Pancreas (tissue), 10 donors: ENCODE measurements around the gene CTTNBP2. TPM values are rescaled to one million over a fixed set of nuclear protein-coding genes. Genes with fewer than 3 reads are reported as not detected.

Source experiments
- ATAC-seq, 4 donors: fragments of 200-7000 bp; cut with Tn5 transposase; one replicate each; pipeline versions ENCODE4 v1.8.0 to v1.9.1; 2020; ENCODE audit warnings: mild to moderate bottlenecking in 4 of 4, moderate library complexity in 4 of 4
- DNase-seq, 6 donors: peaks; one replicate each; pipeline ENCODE4 v3.0.0-alpha.2; 2020
- FAIRE-seq: peaks from 2 replicates; lab custom pipeline; 2012; peaks lifted over from hg19 to GRCh38; lab: Jason Lieb, UNC
- H3K27ac ChIP-seq, 4 donors: fragments of 200-600 bp; sonication (generic); 1 replicate in 3 of 4; 2 replicates in 1 of 4; pipeline versions ENCODE4 v1.5.0 to v1.8.0; 2020
- H3K27me3 ChIP-seq, 4 donors: fragments of 200-600 bp; one replicate each; pipeline ENCODE4 v1.8.0; 2021
- H3K36me3 ChIP-seq, 3 donors: fragments of 200-600 bp; sonication (generic) in 1 of 3; one replicate each; pipeline versions ENCODE4 v1.5.0 to v1.8.0; 2020 to 2021
- H3K4me1 ChIP-seq, 3 donors: fragments of 200-600 bp; one replicate each; pipeline ENCODE4 v1.8.0; 2021
- H3K4me3 ChIP-seq, 4 donors: fragments of 200-600 bp; sonication (generic) in 2 of 4; one replicate each; pipeline versions ENCODE4 v1.5.0 to v1.8.0; 2020 to 2021
- H3K9me3 ChIP-seq, 4 donors: fragments of 200-600 bp; one replicate each; pipeline ENCODE4 v1.8.0; 2021
- CTCF ChIP-seq, 4 donors: fragments of 200-600 bp; sonication (generic) in 3 of 4; IDR thresholded peaks; one replicate each; pipeline versions ENCODE4 v1.5.0 to v1.8.0; 2021; ENCODE audit warnings: antibody characterized with exemption in 4 of 4
- WGBS, 2 donors: extraction: QIAGEN DNeasy Blood & Tissue Kit; methylation state at CpG; one replicate each; pipeline ENCODE4 v1.1.7; 2013; 5-methylcytosine and 5-hydroxymethylcytosine counted together
- intact Hi-C, 3 donors: fragments of 100-400 bp; cut with DNase I; formaldehyde crosslinking; loops; one replicate each; pipeline versions ENCODE4 v1.11.1 to v1.14.2; 2022
- polyA plus RNA-seq, 2 donors: library from polyadenylated mRNA; stranded (reverse); fragments of 200-250 nt; gene quantifications; one replicate each; pipeline ENCODE4 v1.2.3, GENCODE V29; 2013
- total RNA-seq, 6 donors: library from RNA; stranded (reverse); fragmentation: NEBNext Ultra II Directional in 4 of 6; extraction: Animal tissue kit (Norgen Biotek cat#: 25700) in 4 of 6; gene quantifications; one replicate each; pipeline versions ENCODE4 v1.2.1 to v1.2.4, GENCODE V29; 2021 to 2023
- donor health status: healthy with polysubstance abuse.
- donor health status: DM: no; HTN: no; CAD: no; lungs with moderate emphysema.
- donor health status: DM: no; HTN: no; CAD: no.
- donor health status: control.
- donor health status: control.
- donor health status: Bipolar disorder and iron deficiency.
- donor health status: DM: yes; HTN: yes; CAD: no.
- donor health status: DM: no; HTN: no; CAD: no.
- donor health status: DM: no; HTN: no; CAD: no.
- donor health status: DM: yes; HTN: yes; CAD: no.

Gene CTTNBP2
- total and polyA plus RNA-seq, 8 donors: 4.8 to 15.4 (median 10.5) TPM

GRCh38 chr7:117872561-117873309, 506 bp downstream of the CTTNBP2 start:
- peak; percentile 14 to 82 (median 32) for DNase-seq
- Histone ChIP-seq H3K9me3 (no peaks in the 10 kb centered on the region), H3K4me3 (peak overlapping the region; percentile 72 to 92 (median 86)), H3K36me3 (no peaks in the 10 kb centered on the region), H3K27ac (peak overlapping the region; percentile 12 to 76 (median 58)), H3K27me3 (no peaks in the 10 kb centered on the region), H3K4me1 (peaks cover 0 to 4% (median 3%) of the 10 kb centered on the region in 3 donors)
- WGBS, 2 donors: 0 to 1% methylated on average over 43 to 57 of the region's 57 CpGs
- ATAC-seq: peak; percentile 51 to 85 (median 76)
- intact Hi-C loops: loop anchor here in 1 of 3 donors (10.0 kb wide), 1 partner anchor 108 kb away; no protein-coding TSS in a partner anchor
- no peak for TF ChIP-seq CTCF (IDR thresholded peaks at IDR 0.05)
- FAIRE-seq: no peak

GRCh38 chr7:117871778-117872538, 1.3 kb downstream of the CTTNBP2 start:
- Histone ChIP-seq H3K27me3 (no peaks in the 10 kb centered on the region), H3K9me3 (no peaks in the 10 kb centered on the region), H3K4me1 (peaks cover 0 to 4% (median 3%) of the 10 kb centered on the region in 3 donors), H3K27ac (peak overlapping the region in 3 of 4 donors; percentile 56 to 76 (median 61)), H3K4me3 (peak overlapping the region; percentile 72 to 92 (median 86)), H3K36me3 (no peaks in the 10 kb centered on the region)
- intact Hi-C loops: loop anchor here in 1 of 3 donors (10.0 kb wide), 1 partner anchor 107 kb away; no protein-coding TSS in a partner anchor
- WGBS, 2 donors: 6 to 7% methylated on average over 18 of the region's 18 CpGs
- DNase-seq: peak; percentile 7 to 61 (median 22)
- FAIRE-seq: no peak
- no peak for TF ChIP-seq CTCF (IDR thresholded peaks at IDR 0.05)
- peak; percentile 24 to 51 (median 42) for ATAC-seq

- H3K27me3 ChIP-seq: no peaks in the 10 kb centered on the region
- H3K27ac ChIP-seq: no peak overlapping the region
- ATAC-seq (no peak), DNase-seq (no peak), FAIRE-seq (no peak)
- no peak for TF ChIP-seq CTCF (IDR thresholded peaks at IDR 0.05)
- peaks cover 0 to 4% (median 3%) of the 10 kb centered on the region in 3 donors for H3K4me1 ChIP-seq
- no peaks in the 10 kb centered on the region for H3K36me3 ChIP-seq
- H3K4me3 ChIP-seq: peak overlapping the region in 1 of 4 donors; percentile 15
- 53 to 54% methylated on average over 4 of the region's 4 CpGs for WGBS, 2 donors
- no peaks in the 10 kb centered on the region for H3K9me3 ChIP-seq
- intact Hi-C loops: loop anchor here in 1 of 3 donors (10.0 kb wide), 1 partner anchor 107 kb away; no protein-coding TSS in a partner anchor
Observed at GRCh38 chr7:117871401-117871777, 1.9 kb downstream of the CTTNBP2 start.

- peaks cover 0 to 3% (median 0%) of the 10 kb centered on the region in 3 donors for H3K4me1 ChIP-seq
- 57% methylated on average over 6 of the region's 6 CpGs for WGBS, 2 donors
- no peak for TF ChIP-seq CTCF (IDR thresholded peaks at IDR 0.05)
- intact Hi-C loops: loop anchor here in 1 of 3 donors (10.0 kb wide), 1 partner anchor 106 kb away; no protein-coding TSS in a partner anchor
- no peaks in the 10 kb centered on the region for H3K36me3 ChIP-seq
- no peaks in the 10 kb centered on the region for H3K27me3 ChIP-seq
- FAIRE-seq (no peak), ATAC-seq (no peak), DNase-seq (no peak)
- no peaks in the 10 kb centered on the region for H3K9me3 ChIP-seq
- H3K4me3 ChIP-seq: peak overlapping the region in 1 of 4 donors; percentile 15
- H3K27ac ChIP-seq: peak overlapping the region in 1 of 4 donors; percentile 15
Observed at GRCh38 chr7:117870448-117871130, 2.7 kb downstream of the CTTNBP2 start.
